K562 (cell line): ENCODE results near the gene SEPTIN2. TPM values are rescaled to one million over a fixed set of nuclear protein-coding genes. Genes with fewer than 3 reads are reported as not detected.

Experiments
- ATAC-seq: fragments of 200-7000 bp; cut with Tn5 transposase; 3 replicates; pipeline ENCODE4 v1.9.1; 2020; ENCODE audit warnings: moderate library complexity
- BruUV-seq: library from RNA; stranded (reverse); fragments of 400-500 nt; replicated peaks from 2 replicates; lab custom pipeline; 2021; lab: Mats Ljungman, UMichigan
- CTCF ChIA-PET: fragments of 300-600 bp; formaldehyde crosslinking; extraction: SDS; loops from one replicate; lab custom pipeline; 2021; ENCODE audit warnings: low intra/inter-chr PET ratio; lab: Yijun Ruan, JAX
- POLR2A ChIA-PET: fragments of 300-600, 350-650 bp; sonication (Branson Sonifier 250); formaldehyde crosslinking; extraction: SDS; loops from one replicate; lab custom pipeline; 2021; ENCODE audit warnings: antibody characterized with exemption, inconsistent platforms; lab: Yijun Ruan, JAX
- DNase-seq, 4 experiments: peaks; one replicate each; pipeline versions ENCODE4 v3.0.0 to v3.0.0-alpha.2; 2011 to 2018; ENCODE audit warnings: low spot score in 3 of 4, mixed read lengths in 3 of 4; ENCODE audit errors: extremely low read depth in 1 of 4
- FAIRE-seq: peaks from 2 replicates; lab custom pipeline; 2011; peaks lifted over from hg19 to GRCh38; lab: Jason Lieb, UNC
- H2AFZ ChIP-seq: 2 replicates; pipeline ENCODE4 v1.6.0; 2011; ENCODE audit warnings: low read depth, low read length, control low read depth, inconsistent platforms
- H3K27ac ChIP-seq: fragments of 200-600 bp; 3 replicates; pipeline ENCODE4 v1.8.0; 2011; ENCODE audit warnings: low read depth, mild to moderate bottlenecking, control low read depth, inconsistent platforms, low read length, moderate library complexity, mixed read lengths; ENCODE audit errors: extremely low read depth
- H3K27me3 ChIP-seq, 2 experiments: fragments of 300-600 bp in 1 of 2; 2 replicates in 1 of 2; 3 replicates in 1 of 2; pipeline versions ENCODE4 v1.6.0 to v1.8.0; 2011; ENCODE audit warnings: inconsistent platforms in 2 of 2, low read length in 2 of 2, mild to moderate bottlenecking in 1 of 2, mixed read lengths in 1 of 2, moderate library complexity in 1 of 2; ENCODE audit not compliant: control insufficient read depth in 2 of 2, insufficient read depth in 2 of 2
- H3K36me3 ChIP-seq: fragments of 300-600 bp; 3 replicates; pipeline ENCODE4 v1.8.0; 2011; ENCODE audit warnings: mild to moderate bottlenecking, low read length, inconsistent platforms; ENCODE audit not compliant: control insufficient read depth, insufficient read depth
- H3K4me1 ChIP-seq, 2 experiments: fragments of 200-600 bp in 1 of 2; replicated peaks in 1 of 2; 2 replicates in 1 of 2; 3 replicates in 1 of 2; pipeline versions ENCODE4 v1.5.1 to v1.8.0; 2011; ENCODE audit warnings: inconsistent platforms in 2 of 2, low read length in 2 of 2, mild to moderate bottlenecking in 1 of 2, mixed read lengths in 1 of 2, moderate library complexity in 1 of 2; ENCODE audit not compliant: control insufficient read depth in 2 of 2, insufficient read depth in 2 of 2
- H3K4me2 ChIP-seq: 2 replicates; pipeline ENCODE4 v1.6.1; 2011; ENCODE audit warnings: low read length, control low read depth, inconsistent platforms, mixed read lengths; ENCODE audit not compliant: insufficient read depth
- H3K4me3 ChIP-seq: fragments of 200-600 bp; sonication (generic), shearing (Covaris generic); 2 replicates; pipeline ENCODE4 v1.5.1; 2016; ENCODE audit warnings: control low read depth, inconsistent platforms
- H3K79me2 ChIP-seq: fragments of 200-600 bp; 3 replicates; pipeline ENCODE4 v1.8.0; 2011; ENCODE audit warnings: low read length, inconsistent platforms; ENCODE audit not compliant: control insufficient read depth, insufficient read depth
- H3K9ac ChIP-seq, 2 experiments: 2 replicates each; pipeline versions ENCODE4 v1.6.0 to v1.6.1; 2011; ENCODE audit warnings: low read depth in 2 of 2, low read length in 2 of 2, control low read depth in 1 of 2, inconsistent platforms in 1 of 2, mild to moderate bottlenecking in 1 of 2, mixed read lengths in 1 of 2; ENCODE audit not compliant: insufficient read depth in 1 of 2
- H3K9me1 ChIP-seq: one replicate; pipeline ENCODE4 v1.6.0; 2011; ENCODE audit warnings: inconsistent platforms, mild to moderate bottlenecking, low read length, moderate library complexity; ENCODE audit not compliant: control insufficient read depth, insufficient read depth
- H3K9me3 ChIP-seq: replicated peaks from 2 replicates; pipeline ENCODE4 v1.5.1; 2011; ENCODE audit warnings: low read depth, low read length, inconsistent platforms; ENCODE audit not compliant: control insufficient read depth, insufficient read depth
- H4K20me1 ChIP-seq: replicated peaks from 2 replicates; pipeline ENCODE4 v1.6.1; 2011; ENCODE audit warnings: low read length, inconsistent platforms, mixed read lengths; ENCODE audit not compliant: control insufficient read depth, insufficient read depth
- ZNF518B ChIP-seq: fragments of 250-450 bp; sonication (Bioruptor Pico); IDR thresholded peaks from 2 replicates; pipeline ENCODE4 v1.5.0; 2021; ENCODE audit warnings: mild to moderate bottlenecking, moderate library complexity
- WGBS: fragments of 100-300 bp; shearing (Covaris generic); methylation state at CpG from one replicate; pipeline ENCODE4 v1.1.6; 2016; ENCODE audit warnings: low coverage, mixed read lengths; ENCODE audit not compliant: insufficient coverage; ENCODE audit errors: missing lambda C conversion rate; 5-methylcytosine and 5-hydroxymethylcytosine counted together
- in situ Hi-C: fragments of 300-500 bp; cut with MboI; formaldehyde crosslinking; loops from 4 replicates; pipeline ENCODE4 v1.15.0; 2018; ENCODE audit warnings: inconsistent platforms, mixed read lengths
- intact Hi-C: fragments of 100-400 bp; cut with micrococcal nuclease; formaldehyde crosslinking; loops from 2 replicates; pipeline ENCODE4 v1.14.2; 2022
- polyA plus RNA-seq, 8 experiments: library from polyadenylated mRNA; depleted of rRNA in 4 of 8; stranded (reverse) in 5 of 8; unstranded in 3 of 8; fragments of >200 nt; fragmentation: Nextera tagmentation in 2 of 8; fragmentation: Illumina TruSeq in 1 of 8; extraction: Ambion mirVana in 2 of 8; extraction: Trizol in 1 of 8; gene quantifications; 2 replicates each; pipeline versions ENCODE4 v1.2.1 to v1.2.3, GENCODE V29; 2011 to 2014; ENCODE audit warnings: inconsistent platforms in 1 of 8, missing spikeins in 1 of 8
- total RNA-seq, 7 experiments: library from RNA; depleted of rRNA in 6 of 7; stranded (reverse); fragments of >200 nt in 6 of 7; fragmentation: Illumina TruSeq in 2 of 7; extraction: Trizol in 2 of 7; gene quantifications; 2 replicates each; pipeline versions ENCODE4 v1.2.1 to v1.2.3, GENCODE V29; 2011 to 2021; ENCODE audit warnings: low replicate concordance in 1 of 7

SEPTIN2 gene
- total and polyA plus RNA-seq, 9 of the 15 experiments (the other 6 are each of a cell fraction or from before 2014, with no cell fraction given) = 121 to 367 (median 166) TPM

- FAIRE-seq (peak; percentile 60), ATAC-seq (peak; percentile 11), DNase-seq (no peak)
- H4K20me1 ChIP-seq = peaks cover 14% of the 10 kb centered on the region
- peaks cover 99% of the 10 kb centered on the region for H3K79me2 ChIP-seq
- BruUV-seq = no TSS peak
- H3K9me1 ChIP-seq = peaks cover 3% of the 10 kb centered on the region
- intact Hi-C loops (no loop called here), in situ Hi-C loops (no loop called here)
- peaks cover 30% of the 10 kb centered on the region for H3K36me3 ChIP-seq
- H3K4me3 ChIP-seq = no peak overlapping the region
- 38% methylated on average over 2 of the region's 2 CpGs for WGBS
- H3K4me2 ChIP-seq = no peak overlapping the region
- no peak for TF ChIP-seq ZNF518B
- peaks cover 22 to 33% of the 10 kb centered on the region in 2 experiments; a peak in 4 of 5 replicates for H3K4me1 ChIP-seq
- H3K27ac ChIP-seq = no peak overlapping the region
- POLR2A ChIA-PET = no interaction called here
- no peak overlapping the region for H2AFZ ChIP-seq
- H3K27me3 ChIP-seq = no peaks in the 10 kb centered on the region
- CTCF ChIA-PET = no interaction called here
- no peaks in the 10 kb centered on the region for H3K9me3 ChIP-seq
- no peak overlapping the region for H3K9ac ChIP-seq
Observed at GRCh38 chr2:241309684-241310117, 6.0 kb upstream of the SEPTIN2 start.
